ENCODE results near the gene RREB1.

The RREB1 gene

GRCh38 chr6:7238900-7239589 is 131.3 kb downstream of the RREB1 start:
- peak; percentile 67 for DNase-seq (ENCODE audit: low read depth)
- TF ChIP-seq CTCF (conservative IDR thresholded peaks at IDR 0.05; ENCODE audit: low read length) = peak; percentile 57
- H3K4me3 ChIP-seq (ENCODE audit: low read length) = no peak overlapping the region

- no peak overlapping the region for H3K4me3 ChIP-seq (ENCODE audit: low read length)
- no peak for TF ChIP-seq CTCF (conservative IDR thresholded peaks at IDR 0.05; ENCODE audit: low read length)
Measured at GRCh38 chr6:7239590-7239948, 131.8 kb downstream of the RREB1 start.

GRCh38 chr6:7240351-7240750 is 132.6 kb downstream of the RREB1 start:
- no peak for TF ChIP-seq CTCF (conservative IDR thresholded peaks at IDR 0.05; ENCODE audit: low read length)
- H3K4me3 ChIP-seq (ENCODE audit: low read length) = no peak overlapping the region
- no peak for DNase-seq (ENCODE audit: low read depth)

More at GRCh38 chr6:7239590-7239948, 131.8 kb downstream of the RREB1 start:
- no peak for DNase-seq (ENCODE audit: low read depth)

GRCh38 chr6:7241160-7241559 is 133.4 kb downstream of the RREB1 start:
- TF ChIP-seq CTCF (conservative IDR thresholded peaks at IDR 0.05; ENCODE audit: low read length) = no peak
- DNase-seq (ENCODE audit: low read depth) = no peak
- H3K4me3 ChIP-seq (ENCODE audit: low read length) = no peak overlapping the region

- H3K4me3 ChIP-seq (ENCODE audit: low read length) = no peak overlapping the region
Measured at GRCh38 chr6:7241709-7242645, 134.2 kb downstream of the RREB1 start.

GRCh38 chr6:7242835-7243178 is 135.0 kb downstream of the RREB1 start:
- H3K4me3 ChIP-seq (ENCODE audit: low read length) = no peak overlapping the region
- no peak for DNase-seq (ENCODE audit: low read depth)
- TF ChIP-seq CTCF (conservative IDR thresholded peaks at IDR 0.05; ENCODE audit: low read length) = no peak

More at GRCh38 chr6:7241709-7242645, 134.2 kb downstream of the RREB1 start:
- TF ChIP-seq CTCF (conservative IDR thresholded peaks at IDR 0.05; ENCODE audit: low read length) = no peak
- no peak for DNase-seq (ENCODE audit: low read depth)

All from AG10803 (cell line).